Keratinocyte (primary cell): ENCODE data around the gene USP49. TPM values are rescaled to one million over a fixed set of nuclear protein-coding genes. Genes with fewer than 3 reads are reported as not detected.

ENCODE experiments used
- DNase-seq: peaks from one replicate; pipeline ENCODE4 v3.0.0-alpha.2; 2011; ENCODE audit warnings: low read depth, missing footprints, low spot score
- FAIRE-seq: peaks from 2 replicates; lab custom pipeline; 2011; peaks lifted over from hg19 to GRCh38; lab: Jason Lieb, UNC
- H2AFZ ChIP-seq: 2 replicates; pipeline ENCODE4 v1.6.0; 2012; ENCODE audit warnings: low read length, control low read depth, inconsistent platforms; ENCODE audit not compliant: control insufficient read depth
- H3K27ac ChIP-seq: 2 replicates; pipeline ENCODE4 v1.5.1; 2011; ENCODE audit warnings: low read length; ENCODE audit not compliant: control insufficient read depth, insufficient read depth
- H3K27me3 ChIP-seq: 3 replicates; pipeline ENCODE4 v1.6.0; 2011; ENCODE audit warnings: low read length; ENCODE audit not compliant: control insufficient read depth, insufficient read depth; ENCODE audit errors: extremely low read depth
- H3K36me3 ChIP-seq, 2 experiments: 2 replicates in 1 of 2; 3 replicates in 1 of 2; pipeline ENCODE4 v1.5.1; 2011; ENCODE audit warnings: low read length in 2 of 2, mild to moderate bottlenecking in 1 of 2; ENCODE audit not compliant: control insufficient read depth in 2 of 2, insufficient read depth in 2 of 2; ENCODE audit errors: extremely low read depth in 1 of 2
- H3K4me1 ChIP-seq: 3 replicates; pipeline ENCODE4 v1.5.1; 2011; ENCODE audit warnings: low read length; ENCODE audit not compliant: control insufficient read depth, insufficient read depth; ENCODE audit errors: extremely low read depth
- H3K4me2 ChIP-seq: 3 replicates; pipeline ENCODE4 v1.6.0; 2011; ENCODE audit warnings: low read depth, low read length; ENCODE audit not compliant: control insufficient read depth, insufficient read depth; ENCODE audit errors: extremely low read depth
- H3K4me3 ChIP-seq, 3 experiments: fragments of 200-600 bp in 1 of 3; sonication (generic) in 1 of 3; 2 replicates in 2 of 3; 3 replicates in 1 of 3; pipeline ENCODE4 v1.5.1; 2011 to 2016; ENCODE audit warnings: low read length in 3 of 3, mild to moderate bottlenecking in 3 of 3, control low read depth in 2 of 3, inconsistent platforms in 1 of 3, low read depth in 1 of 3, mixed read lengths in 1 of 3, mixed run types in 1 of 3, moderate library complexity in 1 of 3; ENCODE audit not compliant: control insufficient read depth in 2 of 3, insufficient read depth in 2 of 3; ENCODE audit errors: extremely low read depth in 1 of 3
- H3K79me2 ChIP-seq: 2 replicates; pipeline ENCODE4 v1.6.0; 2012; ENCODE audit warnings: low read length; ENCODE audit not compliant: control insufficient read depth, insufficient read depth
- H3K9ac ChIP-seq: 3 replicates; pipeline ENCODE4 v1.6.0; 2011; ENCODE audit warnings: low read length; ENCODE audit not compliant: control insufficient read depth, insufficient read depth; ENCODE audit errors: extremely low read depth
- H3K9me1 ChIP-seq: 3 replicates; pipeline ENCODE4 v1.6.0; 2011; ENCODE audit warnings: low read length; ENCODE audit not compliant: control insufficient read depth, insufficient read depth; ENCODE audit errors: extremely low read depth
- H3K9me3 ChIP-seq: 2 replicates; pipeline ENCODE4 v1.5.1; 2012; ENCODE audit warnings: low read depth, low read length; ENCODE audit not compliant: control insufficient read depth
- H4K20me1 ChIP-seq: 3 replicates; pipeline ENCODE4 v1.6.0; 2011; ENCODE audit warnings: low read length; ENCODE audit not compliant: control insufficient read depth, insufficient read depth; ENCODE audit errors: extremely low read depth
- CTCF ChIP-seq, 3 experiments: IDR thresholded peaks in 1 of 3; conservative IDR thresholded peaks in 1 of 3; optimal IDR thresholded peaks in 1 of 3; 2 replicates in 2 of 3; 3 replicates in 1 of 3; pipeline versions ENCODE3 to v1.5.1; 2011; ENCODE audit warnings: low read length in 3 of 3, mild to moderate bottlenecking in 3 of 3, moderate library complexity in 2 of 3, control low read depth in 1 of 3, inconsistent platforms in 1 of 3; ENCODE audit not compliant: insufficient read depth in 2 of 3; ENCODE audit errors: extremely low read depth in 1 of 3
- EZH2 ChIP-seq: IDR thresholded peaks from one replicate; pipeline ENCODE4 v1.6.1; 2012; ENCODE audit warnings: inconsistent platforms, mild to moderate bottlenecking, low read length, moderate library complexity
- dilution Hi-C: fragments of 300-500 bp; cut with MboI; formaldehyde crosslinking; loops from one replicate; pipeline ENCODE4 v1.7.0; 2020; ENCODE audit warnings: low sequenced_read_pairs; ENCODE audit not compliant: extremely low pct_ligation_motif_present
- polyA plus RNA-seq, 5 experiments: library from polyadenylated mRNA; depleted of rRNA in 3 of 5; stranded (reverse) in 3 of 5; stranded (forward) in 1 of 5; unstranded in 1 of 5; fragments of >200 nt; gene quantifications; 1 replicate in 1 of 5; 2 replicates in 3 of 5; 3 replicates in 1 of 5; pipeline versions ENCODE4 v1.2.1 to v1.2.3, GENCODE V29; 2011 to 2012; ENCODE audit warnings: missing spikeins in 2 of 5, low read depth in 1 of 5, low replicate concordance in 1 of 5

The USP49 gene
- polyA plus RNA-seq, 1 donor (not counting 4 experiments of a cell fraction or from before 2014, with no cell fraction given), result 2.3 TPM

- H3K9ac ChIP-seq, result no peak overlapping the region
- no peak overlapping the region for H3K4me2 ChIP-seq
- no peak overlapping the region for H3K4me3 ChIP-seq
- H2AFZ ChIP-seq, result no peak overlapping the region
- DNase-seq (no peak), FAIRE-seq (no peak)
- H3K36me3 ChIP-seq, result no peaks in the 10 kb centered on the region
- H3K9me3 ChIP-seq, result no peaks in the 10 kb centered on the region
- H4K20me1 ChIP-seq, result no peaks in the 10 kb centered on the region
- TF ChIP-seq EZH2, result no peak
- dilution Hi-C loops, result no loop called here
- H3K27ac ChIP-seq, result no peak overlapping the region
- H3K79me2 ChIP-seq, result no peaks in the 10 kb centered on the region
- no peaks in the 10 kb centered on the region for H3K9me1 ChIP-seq
- no peaks in the 10 kb centered on the region for H3K27me3 ChIP-seq
- H3K4me1 ChIP-seq, result no peaks in the 10 kb centered on the region
Observed at GRCh38 chr6:41826343-41827022, 68.7 kb downstream of the USP49 start.

- H3K27ac ChIP-seq, result no peak overlapping the region
- H3K9me1 ChIP-seq, result no peaks in the 10 kb centered on the region
- H3K4me2 ChIP-seq, result no peak overlapping the region
- TF ChIP-seq CTCF (optimal IDR thresholded peaks at IDR 0.05 in 1 of 3, IDR thresholded peaks at IDR 0.05 in 1 of 3, conservative IDR thresholded peaks at IDR 0.05 in 1 of 3; ENCODE audit: extremely low read depth in 1 of 3, insufficient read depth in 2 of 3, low read length in 3 of 3), result no peak
- no peak for TF ChIP-seq EZH2
- H3K4me1 ChIP-seq, result no peaks in the 10 kb centered on the region
- H3K9me3 ChIP-seq, result no peaks in the 10 kb centered on the region
- H3K4me3 ChIP-seq, result no peak overlapping the region
- H3K36me3 ChIP-seq, result no peaks in the 10 kb centered on the region
- dilution Hi-C loops, result no loop called here
- FAIRE-seq (no peak), DNase-seq (no peak)
- no peak overlapping the region for H2AFZ ChIP-seq
- no peaks in the 10 kb centered on the region for H3K79me2 ChIP-seq
- no peak overlapping the region for H3K9ac ChIP-seq
- no peaks in the 10 kb centered on the region for H3K27me3 ChIP-seq
- no peaks in the 10 kb centered on the region for H4K20me1 ChIP-seq
Observed at GRCh38 chr6:41824571-41825569, 70.3 kb downstream of the USP49 start.
